Mesenteric fat pad (tissue), 1 donor: ENCODE data around the gene GPR35. TPM values are rescaled to one million over a fixed set of nuclear protein-coding genes. Genes with fewer than 3 reads are reported as not detected.
A peak's percentile ranks its signal among the peaks of the same experiment; 100 is the strongest.
"Not testable (repeated sequence)": the region's sequence is repeated elsewhere in the genome, so short reads cannot be mapped to it uniquely, and the experiment has no call there.

Experiments used
- DNase-seq: peaks from one replicate; pipeline ENCODE4 v3.0.0-alpha.2; 2020; ENCODE audit warnings: low spot score
- total RNA-seq: library from RNA; stranded (reverse); fragmentation: NEBNext Ultra II Directional; extraction: Animal tissue kit (Norgen Biotek cat#: 25700); gene quantifications from one replicate; pipeline ENCODE4 v1.2.1, GENCODE V29; 2021
- donor health status: DM: yes; HTN: yes; CAD: no.

GPR35 gene
- total RNA-seq, 1 donor from 2014 or later, result 1.9 TPM

DNA sequence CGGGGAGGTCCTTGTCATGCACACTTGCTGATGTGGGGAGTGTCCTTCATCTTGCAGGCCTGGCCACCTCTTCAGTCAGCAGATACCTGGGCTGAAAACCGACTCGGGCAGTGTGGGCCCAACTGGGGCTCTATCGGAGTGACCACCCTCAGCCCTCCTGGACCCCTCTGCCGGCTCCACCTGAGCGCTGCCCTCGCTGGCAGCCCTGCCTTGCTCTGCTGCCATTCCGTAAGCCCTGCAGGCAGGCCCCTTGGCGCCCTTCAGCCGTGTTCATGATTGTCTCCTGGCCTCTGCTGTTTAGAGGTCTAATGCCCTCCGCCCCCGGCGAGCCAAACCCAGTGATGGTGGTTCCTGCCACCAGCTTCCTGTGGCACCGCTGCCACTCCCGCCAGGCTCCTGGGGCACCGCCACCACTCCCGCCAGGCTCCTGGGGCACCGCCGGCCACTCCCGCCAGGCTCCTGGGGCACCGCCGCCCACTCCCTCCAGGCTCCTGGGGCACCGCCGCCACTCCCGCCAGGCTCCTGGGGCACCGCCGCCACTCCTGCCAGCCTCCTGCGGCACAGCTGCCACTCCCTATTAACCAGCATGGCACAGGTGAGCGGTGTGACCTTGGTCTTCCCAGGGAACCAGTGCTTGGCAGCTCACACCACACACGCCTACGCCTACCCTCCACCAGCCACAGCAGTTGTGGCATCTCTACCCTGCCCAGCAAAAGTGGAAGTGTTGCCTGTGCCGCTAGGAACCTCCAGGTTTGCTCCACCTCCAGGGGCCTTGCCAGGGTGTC lies 22.8 kb upstream of the GPR35 start:
- DNase-seq, result peak; percentile 76

DNA sequence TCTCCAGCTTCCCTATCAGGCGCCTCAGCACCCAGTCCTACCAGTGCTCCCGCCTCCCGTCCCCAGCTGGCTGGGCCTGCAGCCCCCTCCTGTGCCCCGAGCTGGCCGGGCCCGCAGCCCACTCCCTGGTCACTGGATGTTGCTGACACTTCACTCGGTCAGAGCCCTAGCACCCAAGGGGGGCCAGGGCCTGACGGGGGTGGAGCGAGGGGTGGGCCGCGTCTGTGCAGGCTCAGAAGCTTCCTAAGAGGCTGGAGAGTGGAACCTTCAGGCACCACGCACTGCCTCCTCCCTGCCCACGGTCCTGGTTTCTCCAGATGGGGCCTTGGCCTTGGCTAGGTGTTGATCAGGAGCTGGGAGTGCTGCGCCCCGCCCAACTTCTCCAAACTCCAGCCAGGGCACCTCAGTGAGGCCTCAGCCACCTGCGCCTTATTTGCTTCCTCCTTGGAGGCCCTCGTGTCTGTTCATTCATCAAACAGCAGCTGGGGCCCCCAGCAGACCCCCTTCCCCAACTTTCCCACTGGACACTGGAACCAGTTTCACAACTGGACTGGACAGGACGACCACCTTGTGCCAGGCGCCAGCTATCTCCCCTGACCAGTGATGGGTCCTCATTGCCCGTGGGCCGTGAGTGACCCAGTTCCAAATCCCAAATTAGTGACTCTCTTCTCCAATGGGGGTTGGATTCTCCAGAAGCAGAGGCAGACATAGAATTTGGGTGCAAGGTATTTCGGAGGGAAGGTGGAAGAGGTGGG lies 22.0 kb upstream of the GPR35 start:
- DNase-seq, result peak; percentile 87

DNA sequence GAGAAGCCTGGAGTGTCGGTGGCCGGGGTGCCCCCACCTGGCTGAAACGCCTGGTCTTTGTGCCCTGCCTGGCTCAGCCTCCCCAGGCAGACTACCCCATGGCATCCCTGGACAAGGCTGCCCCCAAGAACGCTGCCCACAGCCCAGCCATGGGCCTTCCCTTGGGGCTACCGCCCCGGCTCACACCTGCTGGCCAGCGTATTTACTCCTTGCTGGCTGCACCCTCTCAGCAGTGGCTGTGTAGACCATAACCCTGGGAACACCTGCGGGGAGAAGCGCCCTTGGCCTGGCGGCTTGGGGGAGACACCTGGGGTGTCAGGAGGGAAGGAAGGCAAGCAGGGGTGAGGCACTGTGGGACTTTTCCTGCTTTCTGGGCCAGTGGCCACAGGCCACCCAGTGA lies 21.4 kb upstream of the GPR35 start:
- DNase-seq, result peak; percentile 85

DNA sequence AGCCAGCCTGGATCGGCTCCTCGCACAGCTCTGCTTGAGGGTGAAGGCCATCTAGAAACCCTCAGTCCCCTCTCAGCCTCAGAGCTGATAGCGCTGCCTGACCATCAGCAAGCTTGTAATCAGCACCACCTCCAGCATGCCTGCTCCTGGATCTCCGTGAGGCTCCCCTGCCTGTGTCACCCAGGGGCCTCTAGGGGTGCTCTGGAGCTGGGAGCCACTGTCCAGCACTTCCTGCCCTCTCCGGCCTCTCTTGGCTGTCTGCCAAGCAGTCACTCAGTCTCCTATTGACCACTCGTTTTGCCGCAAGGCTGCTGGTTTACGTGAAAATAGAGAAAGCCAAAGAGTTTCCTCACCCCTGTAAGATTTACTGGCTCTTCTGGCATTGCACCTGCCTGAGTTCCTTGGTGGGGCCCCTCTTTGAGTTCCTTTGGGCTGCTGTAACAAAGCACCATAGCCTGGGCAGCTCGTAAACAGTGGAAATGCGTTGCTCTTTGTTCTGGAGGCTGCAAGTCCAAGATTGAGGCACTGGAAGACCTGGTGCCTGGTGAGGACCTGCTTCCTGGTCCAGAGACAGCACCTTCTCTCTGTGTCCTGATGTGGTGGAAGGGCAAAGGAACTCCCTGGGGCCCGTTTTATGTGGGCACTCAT lies 20.9 kb upstream of the GPR35 start:
- DNase-seq, result peak; percentile 90

DNA sequence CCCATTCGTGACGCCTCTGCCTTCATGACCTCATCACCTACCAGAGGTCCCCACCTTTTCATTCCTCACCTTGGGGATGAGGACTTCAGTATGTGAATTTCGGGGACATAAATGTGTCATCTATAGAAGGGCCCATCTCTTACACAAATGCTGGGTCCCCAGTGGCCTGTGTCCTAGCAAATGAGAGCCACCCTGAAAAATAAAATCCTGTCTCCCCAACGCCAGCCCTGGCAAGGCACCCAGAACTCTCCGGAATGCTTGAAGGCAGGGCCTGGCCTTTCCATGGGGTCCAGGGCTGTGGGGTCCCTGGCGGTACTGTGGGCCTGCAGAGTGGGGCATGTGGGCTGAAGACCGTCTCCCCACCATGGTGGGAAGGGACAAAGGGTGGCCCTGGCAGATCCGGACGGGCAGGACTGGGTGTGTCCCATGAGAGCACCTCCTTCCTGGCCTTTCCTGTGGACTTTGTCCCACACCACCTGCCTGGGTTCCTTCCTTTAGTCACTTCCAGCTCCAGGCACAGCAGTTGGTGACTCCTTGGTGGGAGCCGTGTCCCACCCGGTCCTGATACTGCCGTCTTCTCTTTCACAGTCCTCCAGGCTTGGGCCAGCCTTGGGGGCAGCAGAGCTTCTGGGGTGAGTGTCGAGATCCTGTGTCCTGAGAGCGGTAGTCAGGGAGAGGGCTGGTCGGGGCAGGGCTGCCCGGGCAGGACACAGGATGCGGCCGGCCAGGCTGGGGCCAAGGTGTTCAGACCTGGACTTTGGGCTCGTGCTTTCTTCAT lies 20.2 kb upstream of the GPR35 start:
- DNase-seq, result peak; percentile 87

- peak; percentile 75 for DNase-seq
Measured at GRCh38 chr2:240605867-240606743, 19.2 kb upstream of the GPR35 start.

GRCh38 chr2:240611601-240612210 lies 13.6 kb upstream of the GPR35 start:
- DNase-seq, result peak; percentile 5

DNA sequence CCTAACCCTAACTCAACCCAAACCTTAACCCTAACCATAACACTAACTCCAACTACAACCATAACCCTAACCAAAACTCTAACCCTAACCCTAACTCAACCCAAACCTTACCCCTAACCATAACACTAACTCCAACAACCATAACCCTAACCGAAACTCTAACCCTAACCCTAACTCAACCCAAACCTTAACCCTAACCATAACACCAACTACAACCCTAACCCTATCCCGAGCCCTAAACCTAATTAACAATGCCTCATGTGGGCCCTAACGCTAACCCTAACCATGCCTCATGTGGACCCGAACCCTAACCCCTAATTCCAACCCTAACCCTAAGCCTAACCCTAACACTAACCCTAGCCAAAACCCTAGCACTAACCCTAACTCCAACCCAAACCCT lies 11.5 kb upstream of the GPR35 start:
- DNase-seq, result no peak

GRCh38 chr2:240614391-240614790 lies 10.9 kb upstream of the GPR35 start:
- DNase-seq, result peak; percentile 47

DNA sequence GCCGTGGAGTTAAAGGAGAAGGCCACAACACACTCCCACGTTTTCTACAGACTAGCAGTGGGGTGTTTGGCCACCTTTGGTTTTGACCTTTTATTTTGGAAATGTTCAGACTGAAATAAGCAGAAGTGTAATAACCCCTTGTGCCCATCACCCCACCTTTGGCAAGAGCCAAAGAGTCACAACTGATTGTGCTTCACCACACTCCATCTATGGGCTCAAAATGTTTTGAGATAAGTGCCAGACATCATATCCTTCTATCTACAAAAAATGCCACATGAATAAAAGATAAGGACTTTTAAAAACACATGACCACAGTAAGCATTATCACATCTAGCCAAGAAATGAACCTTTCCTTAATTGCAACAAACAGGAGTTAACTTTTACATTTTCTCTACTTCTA lies 9.9 kb upstream of the GPR35 start:
- DNase-seq, result no peak

- DNase-seq, result peak; percentile 69
Measured at GRCh38 chr2:240615820-240616547, 9.3 kb upstream of the GPR35 start.

GRCh38 chr2:240616860-240617666 lies 8.2 kb upstream of the GPR35 start:
- DNase-seq, result not testable (repeated sequence)

DNA sequence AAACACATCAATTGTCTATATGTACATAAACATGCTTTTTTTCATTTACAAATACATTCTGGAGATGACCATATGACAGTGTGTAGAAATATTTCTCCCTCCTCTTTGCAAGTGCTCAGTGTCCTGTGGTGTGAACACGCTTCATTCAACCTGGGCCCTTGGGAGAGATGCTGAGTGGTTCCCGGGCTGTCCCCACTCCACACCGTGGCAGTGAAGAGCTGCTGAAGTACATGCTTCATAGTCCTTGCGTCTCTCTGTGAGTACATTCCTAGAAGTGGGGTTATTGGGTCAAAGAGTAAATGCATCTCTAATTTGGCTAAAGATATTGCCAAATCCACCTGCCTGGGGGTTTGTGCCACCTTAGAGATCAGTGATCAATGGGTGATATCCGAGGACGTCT lies 6.5 kb upstream of the GPR35 start:
- DNase-seq, result no peak

- DNase-seq, result peak; percentile 67
Measured at GRCh38 chr2:240619506-240620148, 5.7 kb upstream of the GPR35 start.

GRCh38 chr2:240620149-240620731 lies 5.0 kb upstream of the GPR35 start:
- DNase-seq, result peak; percentile 82

DNA sequence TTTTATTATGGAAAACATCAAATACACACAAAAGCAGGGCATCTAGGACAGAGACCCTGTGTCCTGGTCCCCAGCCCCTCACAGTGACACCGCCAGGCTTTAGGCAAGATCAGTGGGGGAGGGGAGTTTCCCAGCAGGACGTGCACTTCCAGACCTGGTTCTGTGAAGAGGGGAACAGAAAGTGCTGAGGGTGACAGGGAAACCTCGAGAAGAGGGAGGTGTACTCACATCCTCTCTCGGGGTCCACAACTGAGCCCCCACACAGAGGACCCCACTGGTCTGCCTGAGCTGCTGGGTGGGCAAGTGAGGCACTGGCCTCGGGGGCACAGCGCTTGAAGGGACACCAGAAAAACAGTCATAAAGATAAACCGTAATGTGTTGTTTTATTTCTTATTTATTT lies 4.4 kb upstream of the GPR35 start:
- no peak for DNase-seq

DNA sequence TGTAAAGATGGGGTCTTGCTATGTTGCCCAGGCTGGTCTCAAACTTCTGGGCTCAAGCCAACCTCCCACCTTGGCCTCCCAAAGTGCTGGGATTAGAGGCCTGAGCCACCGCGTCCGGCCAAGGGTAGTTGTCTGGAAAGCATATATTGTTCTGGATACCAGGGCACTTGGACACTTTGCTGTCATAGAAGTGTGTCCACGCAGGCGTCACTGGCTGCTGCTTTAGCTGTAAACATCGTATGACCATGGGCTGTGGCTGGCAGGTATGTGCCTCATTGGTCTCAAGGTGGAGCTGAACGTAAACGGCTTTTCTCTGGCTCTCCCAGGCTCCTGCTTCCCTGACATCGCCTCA lies 3.2 kb upstream of the GPR35 start:
- peak; percentile 65 for DNase-seq
